ENCODE data around the gene MPG. TPM values are rescaled to one million over a fixed set of nuclear protein-coding genes. Genes with fewer than 3 reads are reported as not detected.
"Not testable (repeated sequence)": the region's sequence is repeated elsewhere in the genome, so short reads cannot be mapped to it uniquely, and the experiment has no call there.

MPG gene
- total and polyA plus RNA-seq, 8 donors = 19.2 to 62.5 (median 27.6) TPM

- intact Hi-C loops (cut with DNase I) = no loop called here
- DNase-seq = peak in 1 of 6 donors; percentile 48
Measured at GRCh38 chr16:118857-119256, 40.8 kb downstream of the MPG start.

DNA sequence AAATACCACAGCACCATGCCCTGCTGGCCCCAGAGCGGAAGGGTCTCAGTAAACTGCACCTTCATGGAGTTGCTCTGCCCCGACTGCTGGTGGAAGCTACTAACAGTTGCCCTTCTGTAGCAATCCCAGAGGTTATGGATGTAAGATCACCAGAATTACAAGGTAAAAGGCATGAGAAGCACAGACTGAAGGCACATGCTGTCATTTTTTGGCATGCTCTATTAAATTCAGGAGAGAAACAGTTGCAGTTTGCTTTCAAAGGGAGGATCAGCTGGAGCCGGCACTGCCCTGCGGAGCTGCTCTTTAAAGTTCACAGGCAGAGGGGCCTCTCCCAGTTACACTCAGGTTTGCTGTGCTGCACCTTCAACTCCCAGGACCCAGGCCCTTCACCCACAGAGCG is 41.3 kb downstream of the MPG start:
- intact Hi-C loops (cut with DNase I) = no loop called here
- no peak for ATAC-seq
- no peaks in the 10 kb centered on the region for H3K9me3 ChIP-seq

More at GRCh38 chr16:118857-119256, 40.8 kb downstream of the MPG start:
- ATAC-seq (no peak), FAIRE-seq (no peak)
- Histone ChIP-seq H3K27ac (no peak overlapping the region), H3K9me3 (no peaks in the 10 kb centered on the region), H3K4me1 (no peaks in the 10 kb centered on the region), H3K4me3 (no peak overlapping the region), H3K27me3 (no peaks in the 10 kb centered on the region), H3K36me3 (no peaks in the 10 kb centered on the region)
- TF ChIP-seq, protein P1, sequence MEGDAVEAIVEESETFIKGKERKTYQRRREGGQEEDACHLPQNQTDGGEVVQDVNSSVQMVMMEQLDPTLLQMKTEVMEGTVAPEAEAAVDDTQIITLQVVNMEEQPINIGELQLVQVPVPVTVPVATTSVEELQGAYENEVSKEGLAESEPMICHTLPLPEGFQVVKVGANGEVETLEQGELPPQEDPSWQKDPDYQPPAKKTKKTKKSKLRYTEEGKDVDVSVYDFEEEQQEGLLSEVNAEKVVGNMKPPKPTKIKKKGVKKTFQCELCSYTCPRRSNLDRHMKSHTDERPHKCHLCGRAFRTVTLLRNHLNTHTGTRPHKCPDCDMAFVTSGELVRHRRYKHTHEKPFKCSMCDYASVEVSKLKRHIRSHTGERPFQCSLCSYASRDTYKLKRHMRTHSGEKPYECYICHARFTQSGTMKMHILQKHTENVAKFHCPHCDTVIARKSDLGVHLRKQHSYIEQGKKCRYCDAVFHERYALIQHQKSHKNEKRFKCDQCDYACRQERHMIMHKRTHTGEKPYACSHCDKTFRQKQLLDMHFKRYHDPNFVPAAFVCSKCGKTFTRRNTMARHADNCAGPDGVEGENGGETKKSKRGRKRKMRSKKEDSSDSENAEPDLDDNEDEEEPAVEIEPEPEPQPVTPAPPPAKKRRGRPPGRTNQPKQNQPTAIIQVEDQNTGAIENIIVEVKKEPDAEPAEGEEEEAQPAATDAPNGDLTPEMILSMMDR (IDR thresholded peaks at IDR 0.05) = no peak
- 74 to 90% methylated on average over 2 of the region's 2 CpGs for WGBS, 2 donors

DNA sequence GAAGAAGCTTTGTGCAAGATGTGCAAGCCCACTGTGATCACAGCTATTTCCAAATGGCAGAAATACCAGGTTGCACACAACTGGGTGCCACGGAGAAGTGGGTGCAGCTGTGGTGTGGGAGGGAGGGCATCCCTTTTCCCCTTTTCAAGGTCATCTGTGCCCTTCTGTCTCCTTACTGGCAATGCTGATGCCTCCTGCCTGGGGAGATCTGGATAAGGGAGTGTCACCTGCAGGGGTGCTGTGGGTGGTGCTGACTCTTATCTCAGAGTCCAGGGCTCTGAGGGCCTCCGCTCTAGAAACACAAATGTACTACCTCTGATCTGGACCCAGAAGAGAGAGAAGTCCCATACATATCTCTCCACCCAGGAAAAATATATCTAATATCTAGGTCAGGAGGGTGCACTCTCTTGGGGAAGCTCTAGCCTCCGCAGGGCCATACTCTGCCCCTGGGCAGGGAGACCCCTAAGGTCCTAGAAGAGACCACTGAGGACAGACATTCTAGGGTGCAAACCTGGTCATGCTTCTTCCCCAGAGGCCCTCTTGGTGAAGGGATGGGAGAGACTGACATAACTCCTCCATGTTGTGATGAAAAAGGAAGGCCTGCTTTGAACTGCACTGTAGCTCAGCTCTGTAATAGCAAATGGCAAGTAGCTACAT is 41.9 kb downstream of the MPG start:
- Histone ChIP-seq H3K4me3 (no peak overlapping the region), H3K36me3 (no peaks in the 10 kb centered on the region), H3K9me3 (no peaks in the 10 kb centered on the region), H3K4me1 (no peaks in the 10 kb centered on the region), H3K27me3 (no peaks in the 10 kb centered on the region), H3K27ac (no peak overlapping the region)
- TF ChIP-seq, protein P1 (IDR thresholded peaks at IDR 0.05) = no peak
- DNase-seq (no peak), ATAC-seq (no peak), FAIRE-seq (no peak)
- intact Hi-C loops (cut with DNase I) = no loop called here
- 80 to 84% methylated on average over 3 of the region's 3 CpGs for WGBS, 2 donors

More for the DNA sequence above, 41.3 kb downstream of the MPG start:
- 93% methylated on average over 5 of the region's 5 CpGs for WGBS, 2 donors
- Histone ChIP-seq H3K36me3 (no peaks in the 10 kb centered on the region), H3K27ac (no peak overlapping the region), H3K4me1 (no peaks in the 10 kb centered on the region), H3K4me3 (no peak overlapping the region), H3K27me3 (no peaks in the 10 kb centered on the region)
- FAIRE-seq (no peak), DNase-seq (no peak)
- TF ChIP-seq, protein P1 (IDR thresholded peaks at IDR 0.05) = no peak

DNA sequence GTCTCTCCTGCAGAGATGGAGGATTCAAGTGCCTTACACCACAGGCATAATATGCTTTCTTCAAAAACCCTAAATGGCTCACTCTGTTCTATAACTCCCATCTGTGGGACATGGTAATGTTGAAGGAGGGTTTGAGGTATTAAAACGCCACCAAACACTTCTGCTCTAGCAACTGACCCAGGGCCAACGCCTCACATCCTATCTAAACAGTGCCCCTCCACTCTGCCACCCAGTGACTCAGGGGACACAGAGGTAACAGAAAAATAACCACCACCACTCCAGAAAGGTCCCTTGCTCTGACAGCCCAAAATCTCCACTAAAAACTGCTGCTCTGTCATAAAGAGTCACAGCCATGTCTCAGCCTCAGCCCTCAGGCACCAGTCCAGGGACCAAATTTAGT is 42.7 kb downstream of the MPG start:
- no peak for DNase-seq
- Histone ChIP-seq H3K4me3 (no peak overlapping the region), H3K36me3 (no peaks in the 10 kb centered on the region), H3K9me3 (no peaks in the 10 kb centered on the region), H3K4me1 (no peaks in the 10 kb centered on the region), H3K27me3 (no peaks in the 10 kb centered on the region), H3K27ac (no peak overlapping the region)
- no peak for ATAC-seq
- FAIRE-seq = no peak
- 89 to 90% methylated on average over 2 of the region's 2 CpGs for WGBS, 2 donors
- TF ChIP-seq, protein P1 (IDR thresholded peaks at IDR 0.05) = no peak
- intact Hi-C loops (cut with DNase I) = no loop called here

DNA sequence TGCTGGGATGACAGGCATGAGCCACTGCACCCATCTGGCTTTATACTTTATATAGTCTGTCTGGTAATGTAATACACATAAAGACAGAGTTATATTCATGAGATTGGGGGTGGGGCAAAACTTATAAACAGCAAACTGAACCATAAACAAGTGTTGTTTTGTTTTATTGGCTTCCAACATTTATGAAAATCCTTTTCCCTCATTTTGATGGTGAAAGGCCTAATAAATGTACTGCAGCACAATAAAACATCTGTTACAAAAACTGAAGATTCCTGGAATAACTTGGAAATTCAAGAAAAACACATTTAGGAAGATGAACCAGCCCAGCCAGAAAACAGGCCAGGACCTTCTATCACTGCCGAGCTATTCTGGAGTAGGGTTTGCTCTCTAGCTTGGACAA is 44.3 kb downstream of the MPG start:
- intact Hi-C loops (cut with DNase I) = no loop called here
- Histone ChIP-seq H3K27ac (no peak overlapping the region), H3K27me3 (no peaks in the 10 kb centered on the region), H3K4me3 (no peak overlapping the region), H3K36me3 (no peaks in the 10 kb centered on the region), H3K4me1 (no peaks in the 10 kb centered on the region), H3K9me3 (no peaks in the 10 kb centered on the region)
- WGBS, 2 donors = 93 to 100% methylated on average over 1 of the region's 1 CpG
- DNase-seq = no peak
- no peak for FAIRE-seq
- TF ChIP-seq, protein P1 (IDR thresholded peaks at IDR 0.05) = no peak
- no peak for ATAC-seq

GRCh38 chr16:123558-124350 is 45.7 kb downstream of the MPG start:
- H3K9me3 ChIP-seq; H3K4me3 ChIP-seq; FAIRE-seq; intact Hi-C loops (cut with DNase I); ATAC-seq; H3K4me1 ChIP-seq; H3K36me3 ChIP-seq; DNase-seq; H3K27me3 ChIP-seq; H3K27ac ChIP-seq: not testable (repeated sequence)
- WGBS, 2 donors = 85 to 86% methylated on average over 18 to 19 of the region's 19 CpGs

Data from pancreas (tissue), 10 donors.